ENCODE results near the gene ANKRD11. TPM values are rescaled to one million over a fixed set of nuclear protein-coding genes. Genes with fewer than 3 reads are reported as not detected.

The ANKRD11 gene
- total RNA-seq, 1 experiment from 2014 or later: 266 TPM

GRCh38 chr16:89484041-89484501 lies 6.3 kb downstream of the ANKRD11 start (continued):
- TF ChIP-seq, protein P1, sequence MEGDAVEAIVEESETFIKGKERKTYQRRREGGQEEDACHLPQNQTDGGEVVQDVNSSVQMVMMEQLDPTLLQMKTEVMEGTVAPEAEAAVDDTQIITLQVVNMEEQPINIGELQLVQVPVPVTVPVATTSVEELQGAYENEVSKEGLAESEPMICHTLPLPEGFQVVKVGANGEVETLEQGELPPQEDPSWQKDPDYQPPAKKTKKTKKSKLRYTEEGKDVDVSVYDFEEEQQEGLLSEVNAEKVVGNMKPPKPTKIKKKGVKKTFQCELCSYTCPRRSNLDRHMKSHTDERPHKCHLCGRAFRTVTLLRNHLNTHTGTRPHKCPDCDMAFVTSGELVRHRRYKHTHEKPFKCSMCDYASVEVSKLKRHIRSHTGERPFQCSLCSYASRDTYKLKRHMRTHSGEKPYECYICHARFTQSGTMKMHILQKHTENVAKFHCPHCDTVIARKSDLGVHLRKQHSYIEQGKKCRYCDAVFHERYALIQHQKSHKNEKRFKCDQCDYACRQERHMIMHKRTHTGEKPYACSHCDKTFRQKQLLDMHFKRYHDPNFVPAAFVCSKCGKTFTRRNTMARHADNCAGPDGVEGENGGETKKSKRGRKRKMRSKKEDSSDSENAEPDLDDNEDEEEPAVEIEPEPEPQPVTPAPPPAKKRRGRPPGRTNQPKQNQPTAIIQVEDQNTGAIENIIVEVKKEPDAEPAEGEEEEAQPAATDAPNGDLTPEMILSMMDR (IDR thresholded peaks at IDR 0.05 in 2 of 3, conservative IDR thresholded peaks at IDR 0.05 in 1 of 3; ENCODE audit: borderline replicate concordance in 1 of 3, insufficient read depth in 1 of 3, low read depth in 2 of 3, low read length in 2 of 3): no peak
- no peak for TF ChIP-seq SIN3A (IDR thresholded peaks at IDR 0.05; ENCODE audit: low read depth)
- no peak for TF ChIP-seq JUND (IDR thresholded peaks at IDR 0.05)

- Histone ChIP-seq H3K4me1 (ENCODE audit: control insufficient read depth in 1 of 2, insufficient read depth in 2 of 2, low read length in 2 of 2) (peaks cover 16 to 47% of the 10 kb centered on the region in 2 experiments), H3K9me2 (ENCODE audit: insufficient read depth) (no peaks in the 10 kb centered on the region), H3K27ac (ENCODE audit: low read depth, low read length) (no peak overlapping the region), H4K20me1 (ENCODE audit: insufficient read depth) (peaks cover 72% of the 10 kb centered on the region), H3K4me2 (ENCODE audit: low read length) (no peak overlapping the region), H3K27me3 (ENCODE audit: insufficient read depth, low read length) (no peaks in the 10 kb centered on the region), H3K9me3 (ENCODE audit: control insufficient read depth in 1 of 2, insufficient read depth in 1 of 2, low read depth in 1 of 2, low read length in 2 of 2) (no peaks in the 10 kb centered on the region), H2AFZ (ENCODE audit: low read depth, low read length, poor library complexity, severe bottlenecking) (no peak overlapping the region), H3K79me2 (ENCODE audit: insufficient read depth, low read length) (peaks cover 100% of the 10 kb centered on the region), H3K9ac (ENCODE audit: low read length) (no peak overlapping the region), H3K36me3 (ENCODE audit: control insufficient read depth in 1 of 2, insufficient read depth in 2 of 2, low read length in 2 of 2) (peaks cover 0 to 4% of the 10 kb centered on the region in 2 experiments; a peak in 2 of 4 replicates), H3K4me3 (replicated peaks in 1 of 2; ENCODE audit: low read depth in 1 of 2, low read length in 2 of 2) (no peak overlapping the region)
- POLR2A ChIA-PET: no interaction called here
- CTCF ChIA-PET: no interaction called here
- DNase-seq (ENCODE audit: low read depth, low spot score): no peak
- intact Hi-C loops (cut with micrococcal nuclease): no loop called here
- TF ChIP-seq RAD21 (IDR thresholded peaks at IDR 0.05; ENCODE audit: low read depth) (no peak), POLR2AphosphoS5 (IDR thresholded peaks at IDR 0.05; ENCODE audit: low read depth, low read length) (no peak), ELF1 (IDR thresholded peaks at IDR 0.05; ENCODE audit: borderline replicate concordance, low read depth) (no peak), REST (IDR thresholded peaks at IDR 0.05; ENCODE audit: low read depth) (no peak), SIN3A (IDR thresholded peaks at IDR 0.05; ENCODE audit: low read depth) (no peak), POLR2A (IDR thresholded peaks at IDR 0.05; ENCODE audit: borderline replicate concordance, extremely low read depth, insufficient read depth, insufficient read length) (no peak), CEBPB (IDR thresholded peaks at IDR 0.05; ENCODE audit: low read depth) (no peak), EZH2phosphoT487 (IDR thresholded peaks at IDR 0.05; ENCODE audit: borderline replicate concordance) (no peak), ZBTB33 (IDR thresholded peaks at IDR 0.05; ENCODE audit: extremely low read depth, insufficient replicate concordance, low read length) (no peak), ZFX (IDR thresholded peaks at IDR 0.05) (no peak), SRF (IDR thresholded peaks at IDR 0.05; ENCODE audit: low read depth) (no peak), SP1 (IDR thresholded peaks at IDR 0.05; ENCODE audit: low read depth) (no peak), FOSL1 (IDR thresholded peaks at IDR 0.05; ENCODE audit: low read depth) (no peak), EZH2 (IDR thresholded peaks at IDR 0.05) (no peak)
- no TSS peak for BruUV-seq (replicated peaks)
- RAD21 ChIA-PET (ENCODE audit: low non-redundant PET in 1 of 2, low total read pairs in 2 of 2, uncharacterized antibody in 2 of 2, unreplicated experiment in 2 of 2): no interaction called here
- ATAC-seq: no peak
These were observed 7.5 kb downstream of the ANKRD11 start for GRCh38 chr16:89482817-89483205.

Data from HCT116 (cell line).